ENCODE results near the gene TAB3.

Gene TAB3

GRCh38 chrX:30885136-30885535 lies 3.9 kb downstream of the TAB3 start:
- no peak for DNase-seq (ENCODE audit: low read depth in 2 of 3, low spot score in 1 of 3)

- DNase-seq (ENCODE audit: low read depth in 2 of 3, low spot score in 1 of 3) = no peak
These were observed 5.9 kb downstream of the TAB3 start for GRCh38 chrX:30883138-30883537.

- no peak for DNase-seq (ENCODE audit: low read depth in 2 of 3, low spot score in 1 of 3)
These were observed 7.3 kb downstream of the TAB3 start for GRCh38 chrX:30881797-30882196.

- no peak for DNase-seq (ENCODE audit: low read depth in 2 of 3, low spot score in 1 of 3)
These were observed 7.7 kb downstream of the TAB3 start for GRCh38 chrX:30881390-30881789.

GRCh38 chrX:30880058-30880457 lies 9.0 kb downstream of the TAB3 start:
- DNase-seq (ENCODE audit: low read depth in 2 of 3, low spot score in 1 of 3) = no peak

GRCh38 chrX:30876367-30876766 lies 12.7 kb downstream of the TAB3 start:
- no peak for DNase-seq (ENCODE audit: low read depth in 2 of 3, low spot score in 1 of 3)

- no peak for DNase-seq (ENCODE audit: low read depth in 2 of 3, low spot score in 1 of 3)
These were observed 13.1 kb downstream of the TAB3 start for GRCh38 chrX:30875957-30876356.

- no peak for DNase-seq (ENCODE audit: low read depth in 2 of 3, low spot score in 1 of 3)
These were observed 14.2 kb downstream of the TAB3 start for GRCh38 chrX:30874851-30875250.

- DNase-seq (ENCODE audit: low read depth in 2 of 3, low spot score in 1 of 3) = no peak
These were observed 18.5 kb downstream of the TAB3 start for GRCh38 chrX:30870572-30870971.

GRCh38 chrX:30865612-30866011 lies 23.4 kb downstream of the TAB3 start:
- DNase-seq (ENCODE audit: low read depth in 2 of 3, low spot score in 1 of 3) = no peak

GRCh38 chrX:30865015-30865414 lies 24.0 kb downstream of the TAB3 start:
- DNase-seq (ENCODE audit: low read depth in 2 of 3, low spot score in 1 of 3) = no peak

- DNase-seq (ENCODE audit: low read depth in 2 of 3, low spot score in 1 of 3) = no peak
These were observed 24.7 kb downstream of the TAB3 start for GRCh38 chrX:30864383-30864785.

- DNase-seq (ENCODE audit: low read depth in 2 of 3, low spot score in 1 of 3) = no peak
These were observed 25.1 kb downstream of the TAB3 start for GRCh38 chrX:30863974-30864373.

- no peak for DNase-seq (ENCODE audit: low read depth in 2 of 3, low spot score in 1 of 3)
These were observed 31.0 kb downstream of the TAB3 start for GRCh38 chrX:30858098-30858497.

GRCh38 chrX:30851449-30851848 lies 37.6 kb downstream of the TAB3 start:
- DNase-seq (ENCODE audit: low read depth in 2 of 3, low spot score in 1 of 3) = no peak

GRCh38 chrX:30835373-30835772 lies 53.7 kb downstream of the TAB3 start:
- no peak for DNase-seq (ENCODE audit: low read depth in 2 of 3, low spot score in 1 of 3)

GRCh38 chrX:30833896-30834295 lies 55.2 kb downstream of the TAB3 start:
- no peak for DNase-seq (ENCODE audit: low read depth in 2 of 3, low spot score in 1 of 3)

GRCh38 chrX:30831082-30831481 lies 58.0 kb downstream of the TAB3 start:
- DNase-seq (ENCODE audit: low read depth in 2 of 3, low spot score in 1 of 3) = peak; percentile 13 to 24 (median 16)

- DNase-seq (ENCODE audit: low read depth in 2 of 3, low spot score in 1 of 3) = no peak
These were observed 58.6 kb downstream of the TAB3 start for GRCh38 chrX:30830326-30830943.

- no peak for DNase-seq (ENCODE audit: low read depth in 2 of 3, low spot score in 1 of 3)
These were observed 64.8 kb downstream of the TAB3 start for GRCh38 chrX:30824275-30824674.

GRCh38 chrX:30822764-30823163 lies 66.3 kb downstream of the TAB3 start:
- no peak for DNase-seq (ENCODE audit: low read depth in 2 of 3, low spot score in 1 of 3)

GRCh38 chrX:30822068-30822681 lies 66.9 kb downstream of the TAB3 start:
- DNase-seq (ENCODE audit: low read depth in 2 of 3, low spot score in 1 of 3) = no peak

- no peak for DNase-seq (ENCODE audit: low read depth in 2 of 3, low spot score in 1 of 3)
These were observed 67.9 kb downstream of the TAB3 start for GRCh38 chrX:30821116-30821515.

All from stimulated activated CD4-positive, alpha-beta T cell treated with anti-CD3 and anti-CD28 coated beads, Interleukin-12 subunit alpha, Interleukin-12 subunit beta, amount 100 ng/mL, for 48 hours (primary cell).